ENCODE measurements around the gene PCDHB12.

DNA sequence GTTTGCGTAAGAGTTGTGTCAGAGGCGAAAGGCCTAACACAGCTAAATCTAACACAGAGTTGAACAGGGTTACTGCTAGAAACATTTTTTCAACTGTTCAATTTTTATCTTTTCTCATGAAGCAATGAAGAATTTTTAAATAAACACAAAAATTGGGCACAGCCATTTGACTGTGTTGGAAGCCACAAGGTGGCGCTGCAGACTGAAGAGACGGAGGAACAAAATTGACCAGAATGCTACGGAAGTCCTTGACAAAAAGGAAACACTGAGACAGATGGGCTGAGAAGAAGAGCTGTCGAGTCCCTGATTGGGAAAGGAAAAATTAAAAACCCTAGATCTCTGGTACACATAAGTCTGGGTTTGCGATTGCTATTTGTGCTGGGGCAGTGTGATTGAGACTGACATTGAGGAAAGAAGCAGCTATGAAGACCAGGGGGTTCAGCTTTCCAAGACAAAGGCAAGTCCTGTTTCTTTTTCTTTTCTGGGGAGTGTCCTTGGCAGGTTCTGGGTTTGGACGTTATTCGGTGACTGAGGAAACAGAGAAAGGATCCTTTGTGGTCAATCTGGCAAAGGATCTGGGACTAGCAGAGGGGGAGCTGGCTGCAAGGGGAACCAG is 21.5 kb upstream of the PCDHB12 start, which contains the start of gene PCDHB9:
- TF ChIP-seq CTCF (conservative IDR thresholded peaks at IDR 0.05; ENCODE audit: low read depth, low read length) (peak; percentile 90), EZH2 (IDR thresholded peaks at IDR 0.05; ENCODE audit: borderline replicate concordance, low read depth, low read length, poor library complexity, severe bottlenecking) (no peak)
